ENCODE data around the gene TFDP1.

TFDP1 gene

GRCh38 chr13:113636266-113636963 lies 51.9 kb downstream of the TFDP1 start:
- no peak overlapping the region for H2AFZ ChIP-seq (ENCODE audit: low read length)
- peaks cover 1% of the 10 kb centered on the region; the same call in 1 of the 2 replicates for H3K9me3 ChIP-seq (ENCODE audit: low read length)
- H3K36me3 ChIP-seq (ENCODE audit: insufficient read depth, low read length): peaks cover 98% of the 10 kb centered on the region
- H3K4me3 ChIP-seq (ENCODE audit: low read depth, low read length, poor library complexity, severe bottlenecking): no peak overlapping the region
- no peaks in the 10 kb centered on the region for H3K27me3 ChIP-seq (ENCODE audit: insufficient read depth, low read length)
- no peak overlapping the region for H3K27ac ChIP-seq (ENCODE audit: low read depth, low read length, poor library complexity, severe bottlenecking)
- no peak overlapping the region for H3K9ac ChIP-seq (ENCODE audit: low read length)
- no peak for TF ChIP-seq CTCF (IDR thresholded peaks at IDR 0.05; ENCODE audit: low read length)
- no peak for TF ChIP-seq EZH2 (IDR thresholded peaks at IDR 0.05; ENCODE audit: borderline replicate concordance, low read length)
- no peaks in the 10 kb centered on the region for H3K79me2 ChIP-seq (ENCODE audit: insufficient read depth, low read length)
- H3K4me1 ChIP-seq (ENCODE audit: insufficient read depth, low read length, severe bottlenecking): no peaks in the 10 kb centered on the region
- H3F3A ChIP-seq (ENCODE audit: insufficient read depth, low read length): no peaks in the 10 kb centered on the region
- H3K9me2 ChIP-seq (ENCODE audit: low read depth, low read length): no peaks in the 10 kb centered on the region
- no peaks in the 10 kb centered on the region for H4K20me1 ChIP-seq (ENCODE audit: insufficient read depth, low read length)
- H3K4me2 ChIP-seq (ENCODE audit: low read length): no peak overlapping the region

DNA sequence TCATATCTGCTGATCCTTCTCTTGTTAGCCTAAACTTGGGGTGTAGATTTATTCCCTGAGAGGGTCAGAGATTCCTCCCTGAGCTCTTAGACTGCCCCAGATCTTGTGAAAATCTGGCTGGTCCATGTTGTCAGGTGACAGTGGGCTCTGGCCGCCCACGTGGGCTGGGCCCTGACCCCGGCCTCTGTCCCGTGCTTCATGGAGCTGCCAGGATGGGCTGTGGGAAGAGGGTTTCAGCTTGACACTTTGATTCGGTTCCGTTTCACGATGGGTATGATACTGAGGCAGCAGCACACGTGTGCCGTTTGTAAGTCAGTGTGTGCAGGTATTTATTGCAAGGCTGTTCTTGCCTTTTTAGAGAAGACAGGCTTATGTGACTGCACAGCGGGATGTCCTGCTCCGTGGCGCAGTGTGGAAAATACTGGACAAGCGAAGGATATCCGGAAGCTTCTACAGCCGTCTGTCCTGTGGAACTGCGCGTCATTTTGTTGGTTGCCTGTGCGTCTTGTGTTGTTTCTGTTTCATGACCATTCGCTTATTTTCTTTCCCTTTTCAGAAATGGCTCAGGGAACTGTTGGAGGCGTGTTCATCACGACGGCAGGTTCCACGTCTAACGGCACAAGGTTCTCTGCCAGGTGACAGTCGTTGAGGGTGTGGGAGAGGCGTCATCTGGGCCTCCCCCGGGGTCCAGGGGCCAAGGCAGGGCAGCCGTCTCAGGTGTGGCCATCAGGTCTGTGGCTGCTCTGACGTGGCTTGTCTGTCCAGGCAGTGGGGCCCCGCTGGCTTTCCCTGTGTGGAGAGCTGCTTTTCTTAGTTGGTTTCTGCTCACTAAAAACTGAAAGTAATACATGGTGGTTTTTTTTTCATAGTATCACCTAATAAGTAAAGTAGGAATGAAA lies 53.0 kb downstream of the TFDP1 start:
- H3K9me3 ChIP-seq (ENCODE audit: low read length): peaks cover 2% of the 10 kb centered on the region; the same call in 1 of the 2 replicates
- no peaks in the 10 kb centered on the region for H3K79me2 ChIP-seq (ENCODE audit: insufficient read depth, low read length)
- H3K9me2 ChIP-seq (ENCODE audit: low read depth, low read length): no peaks in the 10 kb centered on the region
- no peaks in the 10 kb centered on the region for H4K20me1 ChIP-seq (ENCODE audit: insufficient read depth, low read length)
- no peak overlapping the region for H3K4me2 ChIP-seq (ENCODE audit: low read length)
- H3K4me1 ChIP-seq (ENCODE audit: insufficient read depth, low read length, severe bottlenecking): no peaks in the 10 kb centered on the region
- no peak for TF ChIP-seq EZH2 (IDR thresholded peaks at IDR 0.05; ENCODE audit: borderline replicate concordance, low read length)
- TF ChIP-seq CTCF (IDR thresholded peaks at IDR 0.05; ENCODE audit: low read length): no peak
- no peak overlapping the region for H3K27ac ChIP-seq (ENCODE audit: low read depth, low read length, poor library complexity, severe bottlenecking)
- H2AFZ ChIP-seq (ENCODE audit: low read length): no peak overlapping the region
- H3K27me3 ChIP-seq (ENCODE audit: insufficient read depth, low read length): no peaks in the 10 kb centered on the region
- peaks cover 98% of the 10 kb centered on the region for H3K36me3 ChIP-seq (ENCODE audit: insufficient read depth, low read length)
- no peak overlapping the region for H3K9ac ChIP-seq (ENCODE audit: low read length)
- no peaks in the 10 kb centered on the region for H3F3A ChIP-seq (ENCODE audit: insufficient read depth, low read length)
- H3K4me3 ChIP-seq (ENCODE audit: low read depth, low read length, poor library complexity, severe bottlenecking): no peak overlapping the region

DNA sequence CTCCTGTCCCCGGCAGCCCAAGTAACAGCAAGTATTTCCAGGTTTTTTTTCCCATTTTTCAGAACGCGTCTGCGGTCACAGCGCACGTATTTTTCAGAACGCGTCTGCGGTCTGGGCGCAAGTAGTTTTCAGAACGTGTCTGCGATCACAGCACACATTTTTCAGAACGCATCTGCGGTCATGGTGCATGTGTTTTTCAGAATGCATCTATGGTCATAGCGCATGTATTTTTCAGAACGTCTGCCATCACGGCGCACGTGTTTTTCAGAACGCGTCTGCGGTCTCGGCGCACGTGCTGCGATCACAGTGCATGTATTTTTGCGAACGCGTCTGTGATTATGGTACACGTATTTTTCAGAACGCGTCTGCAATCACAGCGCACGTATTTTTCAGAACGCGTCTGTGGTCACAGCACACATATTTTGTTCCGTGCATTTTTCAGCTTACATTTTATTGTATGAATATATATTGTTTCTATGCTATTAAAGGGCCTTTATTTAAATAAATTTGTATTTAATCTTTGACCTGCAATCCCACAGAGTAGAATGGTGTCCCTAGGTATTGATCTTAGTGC lies 53.7 kb downstream of the TFDP1 start:
- no peaks in the 10 kb centered on the region for H3K4me1 ChIP-seq (ENCODE audit: insufficient read depth, low read length, severe bottlenecking)
- no peak overlapping the region for H3K9ac ChIP-seq (ENCODE audit: low read length)
- H2AFZ ChIP-seq (ENCODE audit: low read length): no peak overlapping the region
- no peak overlapping the region for H3K4me3 ChIP-seq (ENCODE audit: low read depth, low read length, poor library complexity, severe bottlenecking)
- no peaks in the 10 kb centered on the region for H3K9me2 ChIP-seq (ENCODE audit: low read depth, low read length)
- no peak overlapping the region for H3K27ac ChIP-seq (ENCODE audit: low read depth, low read length, poor library complexity, severe bottlenecking)
- H3K9me3 ChIP-seq (ENCODE audit: low read length): peaks cover 2% of the 10 kb centered on the region; the same call in 1 of the 2 replicates
- H3K36me3 ChIP-seq (ENCODE audit: insufficient read depth, low read length): peaks cover 91% of the 10 kb centered on the region
- H3K27me3 ChIP-seq (ENCODE audit: insufficient read depth, low read length): no peaks in the 10 kb centered on the region
- H3K79me2 ChIP-seq (ENCODE audit: insufficient read depth, low read length): no peaks in the 10 kb centered on the region
- TF ChIP-seq EZH2 (IDR thresholded peaks at IDR 0.05; ENCODE audit: borderline replicate concordance, low read length): no peak
- no peak for TF ChIP-seq CTCF (IDR thresholded peaks at IDR 0.05; ENCODE audit: low read length)
- no peaks in the 10 kb centered on the region for H3F3A ChIP-seq (ENCODE audit: insufficient read depth, low read length)
- no peak overlapping the region for H3K4me2 ChIP-seq (ENCODE audit: low read length)
- H4K20me1 ChIP-seq (ENCODE audit: insufficient read depth, low read length): no peaks in the 10 kb centered on the region
